Hepatocyte (in vitro differentiated cells): Measurements from ENCODE around the gene MRPL52. TPM values are rescaled to one million over a fixed set of nuclear protein-coding genes. Genes with fewer than 3 reads are reported as not detected.

Experiments used
- DNase-seq: peaks from one replicate; pipeline ENCODE4 v3.0.0-alpha.2; 2016; ENCODE audit warnings: low spot score
- H2AFZ ChIP-seq: fragments of 200-600 bp; sonication (generic); 2 replicates; pipeline ENCODE4 v1.6.0; 2016; ENCODE audit warnings: antibody characterized with exemption, mild to moderate bottlenecking
- H3K27ac ChIP-seq: fragments of 200-600 bp; sonication (generic); 2 replicates; pipeline ENCODE4 v1.5.1; 2016; ENCODE audit warnings: mild to moderate bottlenecking
- H3K27me3 ChIP-seq: fragments of 200-600 bp; sonication (generic); 2 replicates; pipeline ENCODE4 v1.6.1; 2016
- H3K36me3 ChIP-seq: fragments of 200-600 bp; sonication (generic); replicated peaks from 2 replicates; pipeline ENCODE4 v1.5.1; 2016; ENCODE audit warnings: low read depth; ENCODE audit not compliant: insufficient read depth
- H3K4me1 ChIP-seq: fragments of 200-600 bp; sonication (generic); 2 replicates; pipeline ENCODE4 v1.5.1; 2016; ENCODE audit warnings: mild to moderate bottlenecking, moderate library complexity; ENCODE audit not compliant: insufficient read depth
- H3K4me2 ChIP-seq: fragments of 200-600 bp; sonication (generic); 2 replicates; pipeline ENCODE4 v1.6.0; 2016
- H3K4me3 ChIP-seq: fragments of 200-600 bp; sonication (generic); 2 replicates; pipeline ENCODE4 v1.5.1; 2016; ENCODE audit warnings: mild to moderate bottlenecking
- H3K79me2 ChIP-seq: fragments of 200-600 bp; sonication (generic); 2 replicates; pipeline ENCODE4 v1.6.0; 2017; ENCODE audit warnings: mild to moderate bottlenecking
- H3K9me2 ChIP-seq: fragments of 200-600 bp; sonication (generic); replicated peaks from 2 replicates; pipeline ENCODE4 v1.6.0; 2017; ENCODE audit warnings: mild to moderate bottlenecking; ENCODE audit not compliant: insufficient read depth
- H3K9me3 ChIP-seq: fragments of 200-600 bp; sonication (generic); 2 replicates; pipeline ENCODE4 v1.5.1; 2016; ENCODE audit warnings: low read depth, mild to moderate bottlenecking
- H4K20me1 ChIP-seq: fragments of 200-600 bp; sonication (generic); 2 replicates; pipeline ENCODE4 v1.6.0; 2016; ENCODE audit warnings: mild to moderate bottlenecking; ENCODE audit not compliant: insufficient read depth, poor library complexity, severe bottlenecking
- EZH2 ChIP-seq: fragments of 200-600 bp; sonication (generic); IDR thresholded peaks from 2 replicates; pipeline ENCODE4 v1.6.1; 2016; ENCODE audit warnings: antibody characterized with exemption, mild to moderate bottlenecking, borderline replicate concordance
- EZH2phosphoT487 ChIP-seq: fragments of 200-600 bp; sonication (generic); IDR thresholded peaks from one replicate; pipeline ENCODE4 v1.6.1; 2018; ENCODE audit warnings: antibody characterized with exemption, mild to moderate bottlenecking, low read depth, moderate library complexity; ENCODE audit not compliant: unreplicated experiment, severe bottlenecking
- WGBS: methylation state at CpG from one replicate; pipeline ENCODE4 v1.1.6; 2016; ENCODE audit warnings: low lambda C conversion rate; ENCODE audit errors: missing lambda C conversion rate; 5-methylcytosine and 5-hydroxymethylcytosine counted together
- polyA plus RNA-seq: library from polyadenylated mRNA; unstranded; fragments of >200 nt; fragmentation: Nextera tagmentation; extraction: Ambion mirVana; gene quantifications from 2 replicates; pipeline ENCODE4 v1.2.1, GENCODE V29; 2016
- total RNA-seq: library from RNA; depleted of rRNA; stranded (reverse); fragments of >200 nt; gene quantifications from 2 replicates; pipeline ENCODE4 v1.2.3, GENCODE V29; 2014
- TF ChIP-seq, protein P1 (sequence below): fragments of 200-600 bp; sonication (generic); IDR thresholded peaks from 2 replicates; pipeline ENCODE4 v1.5.1; 2016; ENCODE audit warnings: antibody characterized with exemption, mild to moderate bottlenecking; ENCODE audit not compliant: poor library complexity

MRPL52 gene
- 50.6 and 164 TPM in 2 replicates for total RNA-seq
- polyA plus RNA-seq = 214 and 227 TPM in 2 replicates

- Histone ChIP-seq H3K27me3 (no peaks in the 10 kb centered on the region), H3K79me2 (peaks cover 22% of the 10 kb centered on the region), H3K27ac (peak within 1 kb of the TSS; percentile 87), H3K9me3 (no peaks in the 10 kb centered on the region), H3K4me1 (no peaks in the 10 kb centered on the region), H3K36me3 (no peaks in the 10 kb centered on the region), H3K4me2 (peak within 1 kb of the TSS; percentile 88), H3K9me2 (no peaks in the 10 kb centered on the region), H3K4me3 (peak within 1 kb of the TSS; percentile 93), H2AFZ (peak within 1 kb of the TSS; percentile 99), H4K20me1 (no peaks in the 10 kb centered on the region)
- peak; percentile 95 for DNase-seq
- no peak for TF ChIP-seq EZH2
- whole genome bisulfite sequencing = under 1% methylated on average over 41 of the region's 41 CpGs
Observed at GRCh38 chr14:22829661-22830442, at the start of gene MRPL52. MRPL52 (plus strand) TSS chr14:22829887; CDS start chr14:22829913, 26 bp downstream.

DNA sequence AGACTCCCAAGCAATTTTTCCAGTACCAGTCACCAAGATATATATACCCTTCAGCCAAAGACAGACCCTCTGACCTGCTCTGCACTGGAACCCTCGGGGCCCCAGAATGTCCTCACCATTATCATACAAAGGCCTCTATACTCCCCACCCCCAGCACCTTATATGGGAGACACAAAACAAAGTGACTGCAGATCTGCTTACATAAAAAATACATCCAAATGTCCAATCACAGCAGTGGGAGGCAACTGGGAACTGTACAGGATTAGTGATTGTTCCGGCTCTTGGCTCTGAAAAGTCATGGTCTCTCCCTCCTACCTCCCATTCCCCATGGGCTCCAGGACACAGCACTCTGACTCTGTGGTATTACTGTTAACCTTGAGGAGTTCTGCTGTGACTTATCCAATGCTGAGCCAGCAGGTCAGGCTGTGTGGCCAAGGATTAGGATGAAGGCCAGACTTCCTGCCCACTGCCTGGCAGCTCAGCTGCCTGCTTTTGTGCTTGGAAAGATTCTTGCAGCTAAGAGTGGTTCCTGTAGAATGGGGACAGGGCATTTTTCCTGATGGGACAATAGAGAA is 49.5 kb upstream of the MRPL52 start:
- TF ChIP-seq, protein P1, sequence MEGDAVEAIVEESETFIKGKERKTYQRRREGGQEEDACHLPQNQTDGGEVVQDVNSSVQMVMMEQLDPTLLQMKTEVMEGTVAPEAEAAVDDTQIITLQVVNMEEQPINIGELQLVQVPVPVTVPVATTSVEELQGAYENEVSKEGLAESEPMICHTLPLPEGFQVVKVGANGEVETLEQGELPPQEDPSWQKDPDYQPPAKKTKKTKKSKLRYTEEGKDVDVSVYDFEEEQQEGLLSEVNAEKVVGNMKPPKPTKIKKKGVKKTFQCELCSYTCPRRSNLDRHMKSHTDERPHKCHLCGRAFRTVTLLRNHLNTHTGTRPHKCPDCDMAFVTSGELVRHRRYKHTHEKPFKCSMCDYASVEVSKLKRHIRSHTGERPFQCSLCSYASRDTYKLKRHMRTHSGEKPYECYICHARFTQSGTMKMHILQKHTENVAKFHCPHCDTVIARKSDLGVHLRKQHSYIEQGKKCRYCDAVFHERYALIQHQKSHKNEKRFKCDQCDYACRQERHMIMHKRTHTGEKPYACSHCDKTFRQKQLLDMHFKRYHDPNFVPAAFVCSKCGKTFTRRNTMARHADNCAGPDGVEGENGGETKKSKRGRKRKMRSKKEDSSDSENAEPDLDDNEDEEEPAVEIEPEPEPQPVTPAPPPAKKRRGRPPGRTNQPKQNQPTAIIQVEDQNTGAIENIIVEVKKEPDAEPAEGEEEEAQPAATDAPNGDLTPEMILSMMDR = no peak
- TF ChIP-seq EZH2 (no peak), EZH2phosphoT487 (no peak)
- H2AFZ ChIP-seq = no peak overlapping the region
- H3K9me2 ChIP-seq = no peaks in the 10 kb centered on the region
- DNase-seq = no peak
- peaks cover 22% of the 10 kb centered on the region for H3K4me1 ChIP-seq
- peaks cover 12% of the 10 kb centered on the region for H3K79me2 ChIP-seq
- 37% methylated on average over 2 of the region's 2 CpGs for WGBS
- H3K9me3 ChIP-seq = no peaks in the 10 kb centered on the region
- no peak overlapping the region for H3K4me3 ChIP-seq
- no peak overlapping the region for H3K4me2 ChIP-seq
- H3K27ac ChIP-seq = peak overlapping the region; percentile 75
- H4K20me1 ChIP-seq = no peaks in the 10 kb centered on the region
- H3K36me3 ChIP-seq = no peaks in the 10 kb centered on the region
- H3K27me3 ChIP-seq = no peaks in the 10 kb centered on the region

- H3K27ac ChIP-seq = peak overlapping the region; percentile 75
- 90% methylated on average over 5 of the region's 5 CpGs for WGBS
Observed at GRCh38 chr14:22780941-22781300, 48.8 kb upstream of the MRPL52 start.

More at GRCh38 chr14:22780941-22781300, 48.8 kb upstream of the MRPL52 start:
- no peak overlapping the region for H3K4me2 ChIP-seq
- H2AFZ ChIP-seq = no peak overlapping the region
- peaks cover 14% of the 10 kb centered on the region for H3K79me2 ChIP-seq
- H3K36me3 ChIP-seq = no peaks in the 10 kb centered on the region
- H3K4me3 ChIP-seq = no peak overlapping the region
- peaks cover 22% of the 10 kb centered on the region for H3K4me1 ChIP-seq
- no peaks in the 10 kb centered on the region for H3K9me2 ChIP-seq
- no peaks in the 10 kb centered on the region for H3K27me3 ChIP-seq
- no peaks in the 10 kb centered on the region for H4K20me1 ChIP-seq
- TF ChIP-seq EZH2phosphoT487 (no peak), EZH2 (no peak)
- TF ChIP-seq, protein P1 = no peak
- H3K9me3 ChIP-seq = no peaks in the 10 kb centered on the region
- no peak for DNase-seq
